SK-N-SH (cell line): ENCODE data around the gene MOV10L1. TPM values are rescaled to one million over a fixed set of nuclear protein-coding genes. Genes with fewer than 3 reads are reported as not detected.

Experiments used
- CTCF ChIA-PET: fragments of 300-600, 350-600 bp; formaldehyde crosslinking; extraction: SDS; loops from one replicate; lab custom pipeline; 2021; lab: Yijun Ruan, JAX
- POLR2A ChIA-PET: fragments of 350-600 bp; sonication (Branson Sonifier 250); formaldehyde crosslinking; extraction: SDS; loops from one replicate; lab custom pipeline; 2020; ENCODE audit warnings: antibody characterized with exemption, inconsistent platforms; lab: Yijun Ruan, JAX
- DNase-seq: peaks from one replicate; pipeline ENCODE4 v3.0.0; 2012
- H2AFZ ChIP-seq: fragments of 200-600 bp; sonication (generic); 2 replicates; pipeline ENCODE4 v1.8.1; 2016; ENCODE audit warnings: antibody characterized with exemption, mild to moderate bottlenecking, low read depth
- H3F3A ChIP-seq: fragments of 200-600 bp; sonication (generic); replicated peaks from 2 replicates; pipeline ENCODE3; 2016; ENCODE audit warnings: antibody characterized with exemption, mild to moderate bottlenecking; ENCODE audit not compliant: insufficient read depth
- H3K27ac ChIP-seq, 2 experiments: fragments of 200-500 bp in 1 of 2; fragments of 200-600 bp in 1 of 2; sonication (Bioruptor generic) in 1 of 2; sonication (generic), shearing (Covaris generic) in 1 of 2; 2 replicates each; pipeline versions ENCODE4 v1.5.1 to v1.6.1; 2014 to 2016; ENCODE audit warnings: low read depth in 2 of 2, inconsistent platforms in 1 of 2, low read length in 1 of 2, mild to moderate bottlenecking in 1 of 2, mixed read lengths in 1 of 2
- H3K27me3 ChIP-seq: fragments of 200-600 bp; sonication (generic), shearing (Covaris generic); 2 replicates; pipeline ENCODE4 v1.6.1; 2016; ENCODE audit warnings: mixed run types; ENCODE audit not compliant: insufficient read depth
- H3K36me3 ChIP-seq, 2 experiments: fragments of 200-500 bp in 1 of 2; fragments of 200-600 bp in 1 of 2; sonication (Bioruptor generic) in 1 of 2; sonication (generic) in 1 of 2; replicated peaks in 1 of 2; 2 replicates each; pipeline versions ENCODE3 to v1.5.1; 2014 to 2016; ENCODE audit warnings: low read length in 1 of 2, mild to moderate bottlenecking in 1 of 2; ENCODE audit not compliant: insufficient read depth in 2 of 2, control insufficient read depth in 1 of 2
- H3K4me1 ChIP-seq, 2 experiments: fragments of 200-500 bp in 1 of 2; fragments of 200-600 bp in 1 of 2; sonication (Bioruptor generic) in 1 of 2; sonication (generic), shearing (Covaris generic) in 1 of 2; 2 replicates each; pipeline versions ENCODE4 v1.5.1 to v1.6.1; 2014 to 2016; ENCODE audit warnings: low read depth in 1 of 2, low read length in 1 of 2, mixed run types in 1 of 2; ENCODE audit not compliant: insufficient read depth in 2 of 2, control insufficient read depth in 1 of 2
- H3K4me2 ChIP-seq: fragments of 200-600 bp; sonication (generic), shearing (Covaris generic); 2 replicates; pipeline ENCODE4 v1.6.1; 2017; ENCODE audit warnings: mixed run types
- H3K4me3 ChIP-seq, 2 experiments: fragments of 200-500 bp in 1 of 2; fragments of 200-600 bp in 1 of 2; sonication (Bioruptor generic) in 1 of 2; sonication (generic), shearing (Covaris generic) in 1 of 2; 2 replicates each; pipeline versions ENCODE4 v1.5.1 to v1.8.1; 2014 to 2016; ENCODE audit warnings: low read depth in 2 of 2, inconsistent platforms in 1 of 2, low read length in 1 of 2, mild to moderate bottlenecking in 1 of 2, mixed read lengths in 1 of 2, moderate library complexity in 1 of 2
- H3K79me2 ChIP-seq: fragments of 200-600 bp; sonication (generic); 2 replicates; pipeline ENCODE4 v1.8.1; 2017; ENCODE audit warnings: mild to moderate bottlenecking; ENCODE audit not compliant: insufficient read depth
- H3K9ac ChIP-seq: fragments of 200-600 bp; sonication (generic); 2 replicates; pipeline ENCODE4 v1.6.1; 2017; ENCODE audit warnings: mixed run types
- H3K9me2 ChIP-seq: fragments of 200-600 bp; sonication (generic); 2 replicates; pipeline ENCODE4 v1.6.1; 2017; ENCODE audit warnings: mixed run types
- H3K9me3 ChIP-seq: fragments of 200-600 bp; sonication (generic); 2 replicates; pipeline ENCODE4 v1.6.1; 2017; ENCODE audit warnings: mixed run types, mild to moderate bottlenecking, moderate library complexity
- H4K20me1 ChIP-seq: fragments of 200-600 bp; sonication (generic); 2 replicates; pipeline ENCODE4 v1.6.1; 2017; ENCODE audit warnings: mild to moderate bottlenecking, mixed run types; ENCODE audit not compliant: insufficient read depth
- CHD2 ChIP-seq: fragments of 150-350 bp; IDR thresholded peaks from 2 replicates; pipeline ENCODE4 v1.6.1; 2018; ENCODE audit warnings: low read length; ENCODE audit not compliant: partially characterized antibody
- EP300 ChIP-seq, 2 experiments: IDR thresholded peaks; 2 replicates each; pipeline versions ENCODE4 v1.4.0 to v1.6.1; 2012; ENCODE audit warnings: borderline replicate concordance in 1 of 2, low read depth in 1 of 2, low read length in 1 of 2
- EZH2phosphoT487 ChIP-seq: fragments of 200-600 bp; sonication (generic); IDR thresholded peaks from 2 replicates; pipeline ENCODE4 v1.6.1; 2017; ENCODE audit warnings: low read depth, mixed run types, mild to moderate bottlenecking, antibody characterized with exemption, moderate library complexity, borderline replicate concordance
- FOXJ3 ChIP-seq: sonication (generic); formaldehyde crosslinking; IDR thresholded peaks from 2 replicates; pipeline ENCODE4 v1.5.1; 2020; ENCODE audit warnings: mild to moderate bottlenecking, missing genetic modification reagents
- FOXM1 ChIP-seq: IDR thresholded peaks from 2 replicates; pipeline ENCODE4 v1.4.0; 2012; ENCODE audit warnings: low read depth, mild to moderate bottlenecking
- MAX ChIP-seq: IDR thresholded peaks from 2 replicates; pipeline ENCODE4 v1.4.0; 2012; ENCODE audit warnings: low read depth
- MEF2A ChIP-seq: IDR thresholded peaks from 2 replicates; pipeline ENCODE4 v1.4.0; 2012; ENCODE audit warnings: low read depth, borderline replicate concordance
- NRF1 ChIP-seq: IDR thresholded peaks from 2 replicates; pipeline ENCODE4 v1.6.1; 2012; ENCODE audit warnings: low read depth, mild to moderate bottlenecking, low read length
- RXRA ChIP-seq: IDR thresholded peaks from 2 replicates; pipeline ENCODE4 v1.4.0; 2012; ENCODE audit warnings: low read depth, mild to moderate bottlenecking, borderline replicate concordance
- SMC3 ChIP-seq: IDR thresholded peaks from 2 replicates; pipeline ENCODE4 v1.6.1; 2012; ENCODE audit warnings: low read depth, low read length, improper control_type of control experiment
- TAF1 ChIP-seq: IDR thresholded peaks from 2 replicates; pipeline ENCODE4 v1.6.1; 2012; ENCODE audit warnings: low read depth, mild to moderate bottlenecking, low read length, moderate library complexity, borderline replicate concordance
- YY1 ChIP-seq: IDR thresholded peaks from 2 replicates; pipeline ENCODE4 v1.4.0; 2012; ENCODE audit warnings: low read depth, mild to moderate bottlenecking
- WGBS: methylation state at CpG from one replicate; pipeline ENCODE4 v1.1.6; 2017; ENCODE audit warnings: low lambda C conversion rate; 5-methylcytosine and 5-hydroxymethylcytosine counted together
- polyA plus RNA-seq, 3 experiments: library from polyadenylated mRNA; depleted of rRNA; stranded (reverse); fragments of >200 nt; gene quantifications; 2 replicates each; pipeline ENCODE4 v1.2.3, GENCODE V29; 2012
- TF ChIP-seq, protein P1 (sequence below): fragments of 150-350 bp; IDR thresholded peaks from 2 replicates; pipeline ENCODE4 v1.6.1; 2017; ENCODE audit warnings: antibody characterized with exemption, low read length, low read depth, borderline replicate concordance
- TF ChIP-seq, protein P2 (sequence below): fragments of 200-600 bp; sonication (generic); IDR thresholded peaks from 2 replicates; pipeline ENCODE4 v1.6.1; 2017; ENCODE audit warnings: antibody characterized with exemption, mild to moderate bottlenecking, moderate library complexity

MOV10L1 gene
- polyA plus RNA-seq, 1 of the 3 experiments (the other 2 are of a cell fraction), result 2.1 TPM

DNA sequence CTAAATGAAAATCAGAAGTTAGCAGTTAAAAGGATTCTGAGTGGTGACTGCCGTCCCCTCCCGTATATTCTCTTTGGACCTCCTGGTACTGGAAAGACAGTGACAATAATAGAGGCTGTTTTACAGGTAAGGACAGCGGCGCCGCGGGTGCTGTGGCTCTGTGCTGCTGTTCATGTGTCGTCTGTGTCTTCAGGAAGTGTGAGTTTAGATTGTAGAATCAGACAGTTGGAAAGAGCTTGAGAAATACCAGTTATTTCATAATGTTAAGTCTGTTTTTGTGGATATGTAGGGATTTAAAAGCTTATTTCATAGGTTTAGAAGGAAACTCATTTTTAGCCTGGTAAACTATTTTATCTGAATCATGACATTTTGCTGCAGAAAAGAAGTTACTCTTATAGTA is 53.3 kb downstream of the MOV10L1 start (continued):
- TF ChIP-seq MAX, result no peak
- TF ChIP-seq RXRA, result no peak
- TF ChIP-seq MEF2A, result no peak
- TF ChIP-seq, all 33 proteins: peak for 0

DNA sequence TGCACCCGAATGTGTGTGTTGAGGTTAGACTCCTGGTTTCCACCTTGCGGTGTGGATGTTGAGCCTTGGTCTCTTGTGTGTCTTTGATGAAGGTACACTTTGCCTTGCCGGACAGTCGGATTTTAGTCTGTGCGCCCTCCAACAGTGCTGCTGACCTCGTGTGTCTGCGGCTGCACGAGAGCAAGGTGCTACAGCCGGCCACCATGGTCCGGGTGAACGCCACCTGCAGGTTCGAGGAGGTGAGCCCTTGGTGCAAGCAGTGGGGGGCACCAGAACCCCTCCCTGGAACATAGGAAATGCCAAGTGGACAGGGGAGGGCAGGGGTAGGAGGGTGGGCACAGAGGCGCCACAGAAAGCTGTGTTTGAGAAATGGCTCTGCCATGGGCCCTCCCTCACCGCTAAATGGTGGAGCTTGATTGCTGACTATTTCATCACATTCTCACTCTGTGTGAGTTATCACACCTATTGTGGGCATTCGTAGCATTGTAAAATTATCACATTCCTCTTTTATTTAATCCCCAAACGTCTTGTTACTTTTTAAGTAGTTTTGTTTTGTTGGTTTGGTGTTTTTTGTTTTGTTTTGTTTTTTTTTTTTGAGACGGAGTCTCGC is 54.3 kb downstream of the MOV10L1 start:
- Histone ChIP-seq H3K27ac (no peak overlapping the region), H3K4me1 (peaks cover 0 to 14% of the 10 kb centered on the region in 2 experiments; a peak in 1 of 4 replicates), H3K4me3 (no peak overlapping the region), H3K27me3 (no peaks in the 10 kb centered on the region), H3K79me2 (no peaks in the 10 kb centered on the region), H3K9ac (no peak overlapping the region), H2AFZ (no peak overlapping the region), H4K20me1 (no peaks in the 10 kb centered on the region), H3K36me3 (peaks cover 0 to 3% of the 10 kb centered on the region in 2 experiments), H3K9me3 (no peaks in the 10 kb centered on the region), H3F3A (no peaks in the 10 kb centered on the region), H3K4me2 (no peak overlapping the region), H3K9me2 (no peaks in the 10 kb centered on the region)
- ChIA-PET POLR2A (no interaction called here), CTCF (interaction anchor here (0.9 to 7.6 kb wide), 2 partner anchors 46 to 63 kb away, joined by 3 to 52 read pairs; no protein-coding TSS in a partner anchor)
- TF ChIP-seq EZH2phosphoT487 (no peak), FOXJ3 (no peak), SMC3 (no peak), CHD2 (no peak), YY1 (no peak), TAF1 (no peak), NRF1 (no peak), FOXM1 (no peak)
- TF ChIP-seq, protein P1, sequence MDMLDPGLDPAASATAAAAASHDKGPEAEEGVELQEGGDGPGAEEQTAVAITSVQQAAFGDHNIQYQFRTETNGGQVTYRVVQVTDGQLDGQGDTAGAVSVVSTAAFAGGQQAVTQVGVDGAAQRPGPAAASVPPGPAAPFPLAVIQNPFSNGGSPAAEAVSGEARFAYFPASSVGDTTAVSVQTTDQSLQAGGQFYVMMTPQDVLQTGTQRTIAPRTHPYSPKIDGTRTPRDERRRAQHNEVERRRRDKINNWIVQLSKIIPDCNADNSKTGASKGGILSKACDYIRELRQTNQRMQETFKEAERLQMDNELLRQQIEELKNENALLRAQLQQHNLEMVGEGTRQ, result no peak
- no peak for DNase-seq
- WGBS, result 85% methylated on average over 15 of the region's 18 CpGs

DNA sequence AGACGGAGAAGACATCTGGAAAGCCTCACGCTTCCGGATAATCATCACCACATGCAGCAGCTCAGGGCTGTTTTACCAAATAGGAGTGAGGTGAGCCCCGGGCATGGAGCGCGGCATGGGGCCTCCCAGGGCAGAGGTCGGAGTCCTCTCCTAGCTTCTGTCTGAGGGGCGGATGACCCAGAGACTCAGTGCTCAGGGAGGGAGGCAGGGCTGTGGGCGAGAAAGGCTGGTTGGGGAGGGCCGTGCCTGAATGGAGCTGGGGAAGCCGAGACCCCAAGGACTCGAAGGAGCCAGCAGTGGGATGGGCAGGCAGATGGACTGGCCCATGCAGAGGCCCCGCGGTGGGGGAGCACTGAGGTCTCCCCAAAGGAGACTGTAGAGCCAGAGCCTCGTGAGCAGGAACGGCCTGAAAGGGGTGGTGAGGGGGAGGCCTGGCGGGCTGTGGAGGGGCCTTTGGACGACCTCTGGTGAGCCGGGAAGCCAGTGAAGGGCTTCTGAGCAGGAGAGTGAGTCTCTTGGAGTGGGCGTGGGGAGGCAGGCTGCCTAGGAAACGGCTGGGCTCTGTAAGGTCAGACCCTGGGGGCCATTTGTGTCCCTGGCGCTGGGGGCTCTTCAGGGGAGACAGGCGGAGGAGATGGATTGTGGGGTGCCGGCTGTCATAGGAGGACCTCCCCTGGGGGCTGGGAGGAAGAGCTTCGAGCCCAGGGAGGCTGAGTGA is 56.1 kb downstream of the MOV10L1 start:
- H3K9me2 ChIP-seq, result no peaks in the 10 kb centered on the region
- no peaks in the 10 kb centered on the region for H3K36me3 ChIP-seq
- H3K4me2 ChIP-seq, result no peak overlapping the region
- ChIA-PET CTCF (interaction anchor here (0.7 to 7.6 kb wide), 22 partner anchors 9 to 602 kb away, joined by 3 to 52 read pairs (median 4); partner anchors contain the start of genes HDAC10 and PANX2), POLR2A (interaction anchor here (0.6 kb wide), 1 partner anchor 101 kb away, joined by 3 read pairs; no protein-coding TSS in a partner anchor)
- H3K9ac ChIP-seq, result no peak overlapping the region
- no peaks in the 10 kb centered on the region for H3K79me2 ChIP-seq
- H3K4me1 ChIP-seq, result peaks cover 0 to 14% of the 10 kb centered on the region in 2 experiments; a peak in 1 of 4 replicates
- WGBS, result 79% methylated on average over 25 of the region's 25 CpGs
- DNase-seq, result peak; percentile 64
- H4K20me1 ChIP-seq, result no peaks in the 10 kb centered on the region
- no peak overlapping the region for H3K27ac ChIP-seq
- H3F3A ChIP-seq, result no peaks in the 10 kb centered on the region
- no peak overlapping the region for H2AFZ ChIP-seq
- H3K4me3 ChIP-seq, result no peak overlapping the region
- H3K9me3 ChIP-seq, result no peaks in the 10 kb centered on the region
- TF ChIP-seq, protein P2, sequence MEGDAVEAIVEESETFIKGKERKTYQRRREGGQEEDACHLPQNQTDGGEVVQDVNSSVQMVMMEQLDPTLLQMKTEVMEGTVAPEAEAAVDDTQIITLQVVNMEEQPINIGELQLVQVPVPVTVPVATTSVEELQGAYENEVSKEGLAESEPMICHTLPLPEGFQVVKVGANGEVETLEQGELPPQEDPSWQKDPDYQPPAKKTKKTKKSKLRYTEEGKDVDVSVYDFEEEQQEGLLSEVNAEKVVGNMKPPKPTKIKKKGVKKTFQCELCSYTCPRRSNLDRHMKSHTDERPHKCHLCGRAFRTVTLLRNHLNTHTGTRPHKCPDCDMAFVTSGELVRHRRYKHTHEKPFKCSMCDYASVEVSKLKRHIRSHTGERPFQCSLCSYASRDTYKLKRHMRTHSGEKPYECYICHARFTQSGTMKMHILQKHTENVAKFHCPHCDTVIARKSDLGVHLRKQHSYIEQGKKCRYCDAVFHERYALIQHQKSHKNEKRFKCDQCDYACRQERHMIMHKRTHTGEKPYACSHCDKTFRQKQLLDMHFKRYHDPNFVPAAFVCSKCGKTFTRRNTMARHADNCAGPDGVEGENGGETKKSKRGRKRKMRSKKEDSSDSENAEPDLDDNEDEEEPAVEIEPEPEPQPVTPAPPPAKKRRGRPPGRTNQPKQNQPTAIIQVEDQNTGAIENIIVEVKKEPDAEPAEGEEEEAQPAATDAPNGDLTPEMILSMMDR, result no peak
- TF ChIP-seq EP300 (IDR thresholded peaks at IDR 0.05; ENCODE audit: borderline replicate concordance in 1 of 2, low read depth in 1 of 2, low read length in 1 of 2), result 0 out of 4 replicates have a peak, but pooled peaks of 1 of the 2 experiments have one; percentile 19
- H3K27me3 ChIP-seq, result no peaks in the 10 kb centered on the region
